Measurements from ENCODE around the gene CBARP. TPM values are rescaled to one million over a fixed set of nuclear protein-coding genes. Genes with fewer than 3 reads are reported as not detected.
A peak's percentile ranks its signal among the peaks of the same experiment; 100 is the strongest.

The CBARP gene
- total RNA-seq, 2 donors from 2014 or later = 21.5 to 28.5 TPM

GRCh38 chr19:1255186-1256161, 17.7 kb upstream of the CBARP start:
- no peak overlapping the region for H3K4me3 Mint-ChIP-seq
- H3K9me3 ChIP-seq (ENCODE audit: control insufficient read depth, low read length) = no peaks in the 10 kb centered on the region
- H3K36me3 Mint-ChIP-seq (ENCODE audit: low read depth) = peaks cover 52% of the 10 kb centered on the region
- peaks cover 19% of the 10 kb centered on the region for H3K4me1 Mint-ChIP-seq
- H3K27me3 Mint-ChIP-seq (ENCODE audit: insufficient read depth) = no peaks in the 10 kb centered on the region
- H3K27me3 ChIP-seq (ENCODE audit: control insufficient read depth, insufficient read depth, low read length, poor library complexity, severe bottlenecking) = no peaks in the 10 kb centered on the region
- WGBS, 2 experiments (ENCODE audit: insufficient coverage in 1 of 2, insufficient read length in 1 of 2) = 94 to 95% methylated on average over 30 to 52 of the region's 52 CpGs
- no peaks in the 10 kb centered on the region for H3K9me3 Mint-ChIP-seq
- TF ChIP-seq, protein P1, sequence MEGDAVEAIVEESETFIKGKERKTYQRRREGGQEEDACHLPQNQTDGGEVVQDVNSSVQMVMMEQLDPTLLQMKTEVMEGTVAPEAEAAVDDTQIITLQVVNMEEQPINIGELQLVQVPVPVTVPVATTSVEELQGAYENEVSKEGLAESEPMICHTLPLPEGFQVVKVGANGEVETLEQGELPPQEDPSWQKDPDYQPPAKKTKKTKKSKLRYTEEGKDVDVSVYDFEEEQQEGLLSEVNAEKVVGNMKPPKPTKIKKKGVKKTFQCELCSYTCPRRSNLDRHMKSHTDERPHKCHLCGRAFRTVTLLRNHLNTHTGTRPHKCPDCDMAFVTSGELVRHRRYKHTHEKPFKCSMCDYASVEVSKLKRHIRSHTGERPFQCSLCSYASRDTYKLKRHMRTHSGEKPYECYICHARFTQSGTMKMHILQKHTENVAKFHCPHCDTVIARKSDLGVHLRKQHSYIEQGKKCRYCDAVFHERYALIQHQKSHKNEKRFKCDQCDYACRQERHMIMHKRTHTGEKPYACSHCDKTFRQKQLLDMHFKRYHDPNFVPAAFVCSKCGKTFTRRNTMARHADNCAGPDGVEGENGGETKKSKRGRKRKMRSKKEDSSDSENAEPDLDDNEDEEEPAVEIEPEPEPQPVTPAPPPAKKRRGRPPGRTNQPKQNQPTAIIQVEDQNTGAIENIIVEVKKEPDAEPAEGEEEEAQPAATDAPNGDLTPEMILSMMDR (conservative IDR thresholded peaks at IDR 0.05) = no peak
- peaks cover 63% of the 10 kb centered on the region for H3K36me3 ChIP-seq (ENCODE audit: control insufficient read depth, insufficient read depth, low read length)
- peak overlapping the region; percentile 77 for H3K27ac Mint-ChIP-seq
- H3K27ac ChIP-seq (ENCODE audit: low read depth, low read length) = peak overlapping the region; percentile 57
- peaks cover 8% of the 10 kb centered on the region for H3K4me1 ChIP-seq (ENCODE audit: control insufficient read depth, insufficient read depth, low read length)
- H3K9ac ChIP-seq (ENCODE audit: extremely low read depth, low read length, poor library complexity, severe bottlenecking) = no peak overlapping the region
- no peak for DNase-seq
- no peak overlapping the region for H3K4me3 ChIP-seq (ENCODE audit: low read length)

GRCh38 chr19:1254530-1255185, 16.9 kb upstream of the CBARP start:
- Mint-ChIP-seq H3K27ac (peak overlapping the region; percentile 77), H3K9me3 (no peaks in the 10 kb centered on the region), H3K4me1 (peaks cover 18% of the 10 kb centered on the region), H3K4me3 (no peak overlapping the region), H3K36me3 (ENCODE audit: low read depth) (peaks cover 53% of the 10 kb centered on the region), H3K27me3 (ENCODE audit: insufficient read depth) (no peaks in the 10 kb centered on the region)
- H3K4me3 ChIP-seq (ENCODE audit: low read length) = no peak overlapping the region
- no peaks in the 10 kb centered on the region for H3K9me3 ChIP-seq (ENCODE audit: control insufficient read depth, low read length)
- no peaks in the 10 kb centered on the region for H3K27me3 ChIP-seq (ENCODE audit: control insufficient read depth, insufficient read depth, low read length, poor library complexity, severe bottlenecking)
- 95% methylated on average over 19 to 20 of the region's 20 CpGs for WGBS, 2 experiments (ENCODE audit: insufficient coverage in 1 of 2, insufficient read length in 1 of 2)
- H3K27ac ChIP-seq (ENCODE audit: low read depth, low read length) = peak overlapping the region; percentile 22
- H3K4me1 ChIP-seq (ENCODE audit: control insufficient read depth, insufficient read depth, low read length) = peaks cover 8% of the 10 kb centered on the region
- TF ChIP-seq, protein P1 (conservative IDR thresholded peaks at IDR 0.05) = no peak
- peaks cover 63% of the 10 kb centered on the region for H3K36me3 ChIP-seq (ENCODE audit: control insufficient read depth, insufficient read depth, low read length)
- no peak for DNase-seq
- no peak overlapping the region for H3K9ac ChIP-seq (ENCODE audit: extremely low read depth, low read length, poor library complexity, severe bottlenecking)

DNA sequence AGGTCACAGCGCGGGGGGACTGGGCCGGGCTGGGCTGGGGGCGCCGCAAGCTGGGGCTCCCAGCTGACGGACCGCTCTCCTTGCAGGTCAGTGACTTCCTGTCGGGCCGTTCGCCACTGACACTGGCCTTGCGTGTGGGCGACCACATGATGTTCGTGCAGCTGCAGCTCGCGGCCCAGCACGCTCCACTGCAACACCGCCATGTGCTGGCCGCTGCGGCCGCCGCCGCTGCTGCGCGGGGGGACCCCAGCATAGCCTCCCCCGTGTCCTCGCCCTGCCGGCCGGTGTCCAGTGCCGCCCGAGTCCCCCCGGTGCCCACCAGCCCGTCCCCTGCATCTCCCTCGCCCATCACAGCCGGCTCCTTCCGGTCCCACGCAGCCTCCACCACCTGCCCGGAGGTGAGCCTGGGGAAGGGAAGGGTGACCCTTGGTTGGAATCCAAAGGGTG, 16.3 kb upstream of the CBARP start:
- no peak overlapping the region for H3K27ac Mint-ChIP-seq
- no peak overlapping the region for H3K4me3 Mint-ChIP-seq
- Histone ChIP-seq H3K27ac (ENCODE audit: low read depth, low read length) (peak overlapping the region; percentile 2), H3K4me3 (ENCODE audit: low read length) (no peak overlapping the region), H3K36me3 (ENCODE audit: control insufficient read depth, insufficient read depth, low read length) (peaks cover 63% of the 10 kb centered on the region), H3K27me3 (ENCODE audit: control insufficient read depth, insufficient read depth, low read length, poor library complexity, severe bottlenecking) (no peaks in the 10 kb centered on the region), H3K9me3 (ENCODE audit: control insufficient read depth, low read length) (no peaks in the 10 kb centered on the region), H3K4me1 (ENCODE audit: control insufficient read depth, insufficient read depth, low read length) (peaks cover 8% of the 10 kb centered on the region), H3K9ac (ENCODE audit: extremely low read depth, low read length, poor library complexity, severe bottlenecking) (no peak overlapping the region)
- H3K36me3 Mint-ChIP-seq (ENCODE audit: low read depth) = peaks cover 53% of the 10 kb centered on the region
- no peaks in the 10 kb centered on the region for H3K9me3 Mint-ChIP-seq
- H3K27me3 Mint-ChIP-seq (ENCODE audit: insufficient read depth) = no peaks in the 10 kb centered on the region
- H3K4me1 Mint-ChIP-seq = peaks cover 13% of the 10 kb centered on the region
- 97% methylated on average over 13 to 37 of the region's 37 CpGs for WGBS, 2 experiments (ENCODE audit: insufficient coverage in 1 of 2, insufficient read length in 1 of 2)
- no peak for DNase-seq
- TF ChIP-seq, protein P1 (conservative IDR thresholded peaks at IDR 0.05) = no peak

Measured in endodermal cell (in vitro differentiated cells).